Stimulated activated memory B cell treated with anti-CD40 and anti-IgM and Interleukin-4, amounts not matched to agents 10 μg/mL and 1 μg/mL and 100 μg/mL, for 72 hours (primary cell): ENCODE results near the gene RB1.

Experiments used
- ATAC-seq: fragments of 150-1000 bp; cut with Tn5 transposase; 2 replicates; pipeline ENCODE4 v1.10.0; 2021
- H3K27ac Mint-ChIP-seq: one replicate; pipeline ENCODE4 v1.8.0; 2022; ENCODE audit warnings: mild to moderate bottlenecking, mixed read lengths
- H3K27me3 Mint-ChIP-seq: one replicate; pipeline ENCODE4 v1.8.0; 2022; ENCODE audit warnings: mixed read lengths
- H3K36me3 Mint-ChIP-seq: one replicate; pipeline ENCODE4 v1.8.0; 2022; ENCODE audit warnings: mixed read lengths
- H3K4me1 Mint-ChIP-seq: one replicate; pipeline ENCODE4 v1.8.0; 2022; ENCODE audit warnings: mixed read lengths
- H3K4me3 Mint-ChIP-seq: one replicate; pipeline ENCODE4 v1.8.0; 2022; ENCODE audit warnings: mild to moderate bottlenecking, moderate library complexity, mixed read lengths
- H3K9me3 Mint-ChIP-seq: one replicate; pipeline ENCODE4 v1.8.0; 2022; ENCODE audit warnings: mixed read lengths

Gene RB1

DNA sequence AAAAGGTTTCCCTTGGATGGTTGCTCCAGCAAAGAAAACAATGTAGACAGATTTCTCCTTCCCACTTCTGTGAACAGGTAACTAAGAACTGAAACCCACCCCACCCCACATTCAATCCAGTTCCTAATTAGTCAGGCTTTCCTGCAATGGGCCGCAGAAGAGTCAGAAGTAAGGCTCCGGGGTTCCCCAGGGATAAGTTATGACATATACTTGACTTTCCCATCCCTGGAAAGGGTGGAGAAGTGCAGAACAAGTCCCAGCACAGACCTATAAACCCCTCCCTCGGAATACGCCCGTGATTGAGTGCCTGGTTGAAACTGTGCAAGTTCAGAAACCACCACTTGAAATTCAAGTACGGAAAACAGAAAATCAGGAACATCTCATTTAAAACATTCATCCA lies 204.5 kb downstream of the RB1 start:
- Mint-ChIP-seq H3K27ac (no peak overlapping the region), H3K36me3 (no peaks in the 10 kb centered on the region), H3K4me1 (peaks cover 41% of the 10 kb centered on the region), H3K27me3 (peaks cover 36% of the 10 kb centered on the region), H3K4me3 (no peak overlapping the region), H3K9me3 (no peaks in the 10 kb centered on the region)
- ATAC-seq = no peak

DNA sequence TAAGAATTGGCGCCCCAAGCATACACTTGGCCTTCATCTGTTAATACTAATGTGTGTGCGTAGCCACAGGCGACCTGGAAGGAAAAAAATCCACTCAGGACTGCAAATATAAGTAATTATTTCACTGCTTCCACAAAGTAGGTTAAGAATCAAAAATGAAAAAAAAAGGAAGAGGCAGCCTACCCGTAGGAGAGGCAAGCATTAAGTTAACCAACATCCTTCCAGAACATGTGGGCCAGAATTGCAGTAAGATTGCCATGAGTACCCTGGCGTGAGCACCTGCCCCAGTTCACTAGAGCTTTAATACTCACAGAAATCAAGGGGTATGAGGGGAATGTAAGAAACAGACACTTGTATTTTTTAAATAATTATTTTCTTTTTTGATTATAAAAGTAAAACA lies 207.1 kb downstream of the RB1 start:
- peaks cover 20% of the 10 kb centered on the region for H3K4me1 Mint-ChIP-seq
- no peaks in the 10 kb centered on the region for H3K36me3 Mint-ChIP-seq
- no peaks in the 10 kb centered on the region for H3K9me3 Mint-ChIP-seq
- H3K27me3 Mint-ChIP-seq = peaks cover 25% of the 10 kb centered on the region
- H3K4me3 Mint-ChIP-seq = no peak overlapping the region
- H3K27ac Mint-ChIP-seq = no peak overlapping the region
- ATAC-seq = no peak

DNA sequence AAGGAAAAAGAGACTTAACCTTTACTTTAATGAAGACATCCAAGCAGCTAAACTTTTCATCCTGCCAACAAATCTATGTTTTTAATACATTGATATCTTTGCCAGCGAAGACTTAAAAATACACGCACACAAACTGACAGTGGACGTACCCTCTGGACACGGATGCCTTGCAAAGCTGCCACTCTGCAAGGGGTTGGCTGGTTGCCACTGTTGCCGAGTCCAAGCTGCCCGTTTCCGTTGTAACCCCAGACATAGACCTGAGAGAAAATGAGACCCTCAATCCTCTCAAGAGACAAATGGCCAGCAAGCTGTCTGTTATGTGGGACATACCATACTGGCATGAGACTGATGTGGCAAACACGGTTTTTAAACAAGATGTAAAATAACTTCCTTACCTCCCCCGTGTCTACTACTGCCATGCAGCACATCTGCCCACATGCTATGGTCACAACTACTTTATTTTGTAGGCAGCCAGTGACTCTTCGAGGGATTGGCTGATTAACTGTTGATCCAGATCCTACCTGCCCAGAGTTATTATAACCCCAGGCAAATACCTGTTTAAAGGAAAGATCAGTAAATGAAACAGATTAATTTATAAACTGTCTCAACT lies 208.2 kb downstream of the RB1 start:
- H3K4me1 Mint-ChIP-seq = peaks cover 10% of the 10 kb centered on the region
- no peak overlapping the region for H3K27ac Mint-ChIP-seq
- no peak overlapping the region for H3K4me3 Mint-ChIP-seq
- peaks cover 25% of the 10 kb centered on the region for H3K27me3 Mint-ChIP-seq
- no peaks in the 10 kb centered on the region for H3K9me3 Mint-ChIP-seq
- H3K36me3 Mint-ChIP-seq = no peaks in the 10 kb centered on the region
- ATAC-seq = no peak

DNA sequence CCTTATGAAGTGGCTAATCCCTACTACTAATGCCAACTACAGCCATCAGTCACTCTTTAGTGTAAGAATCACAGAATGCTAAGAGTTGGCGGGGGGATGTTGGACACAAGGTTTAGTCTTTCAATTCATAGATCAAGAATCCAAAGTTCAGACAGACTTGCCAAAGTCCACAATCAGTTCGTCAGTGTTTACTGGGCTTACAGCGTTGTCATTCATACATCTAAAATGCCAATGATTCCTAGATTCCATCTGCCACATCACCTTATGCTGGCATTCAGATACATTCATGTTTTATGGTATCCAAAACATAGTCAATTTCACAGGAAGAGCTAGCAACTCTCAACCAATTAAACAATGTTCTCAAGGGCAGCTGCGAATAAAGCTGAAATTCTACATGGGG lies 211.2 kb downstream of the RB1 start:
- Mint-ChIP-seq H3K27ac (no peak overlapping the region), H3K36me3 (no peaks in the 10 kb centered on the region), H3K4me1 (no peaks in the 10 kb centered on the region), H3K9me3 (no peaks in the 10 kb centered on the region), H3K4me3 (no peak overlapping the region), H3K27me3 (peaks cover 27% of the 10 kb centered on the region)
- ATAC-seq = no peak

DNA sequence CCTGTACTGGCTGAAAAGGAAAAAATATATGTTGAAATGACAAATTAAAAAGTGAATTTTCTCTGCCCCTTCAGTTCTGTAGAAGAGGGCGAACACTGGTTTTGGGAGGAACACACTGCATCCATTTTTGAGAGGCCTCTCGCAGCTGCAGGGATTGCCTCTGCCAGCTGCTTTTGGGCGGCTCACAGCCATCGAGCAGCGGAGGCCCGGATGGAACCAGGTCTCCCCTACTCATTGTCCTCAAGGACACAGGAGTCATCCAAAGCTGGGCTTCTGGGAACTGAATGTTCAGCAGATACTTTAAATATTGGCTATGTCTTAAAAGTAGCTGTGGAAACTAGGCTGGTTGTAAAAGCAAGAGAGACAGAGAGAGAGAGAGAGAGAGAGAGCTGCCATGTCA lies 212.2 kb downstream of the RB1 start:
- Mint-ChIP-seq H3K9me3 (no peaks in the 10 kb centered on the region), H3K27ac (no peak overlapping the region), H3K27me3 (peaks cover 27% of the 10 kb centered on the region), H3K4me1 (no peaks in the 10 kb centered on the region), H3K4me3 (no peak overlapping the region), H3K36me3 (no peaks in the 10 kb centered on the region)
- no peak for ATAC-seq

DNA sequence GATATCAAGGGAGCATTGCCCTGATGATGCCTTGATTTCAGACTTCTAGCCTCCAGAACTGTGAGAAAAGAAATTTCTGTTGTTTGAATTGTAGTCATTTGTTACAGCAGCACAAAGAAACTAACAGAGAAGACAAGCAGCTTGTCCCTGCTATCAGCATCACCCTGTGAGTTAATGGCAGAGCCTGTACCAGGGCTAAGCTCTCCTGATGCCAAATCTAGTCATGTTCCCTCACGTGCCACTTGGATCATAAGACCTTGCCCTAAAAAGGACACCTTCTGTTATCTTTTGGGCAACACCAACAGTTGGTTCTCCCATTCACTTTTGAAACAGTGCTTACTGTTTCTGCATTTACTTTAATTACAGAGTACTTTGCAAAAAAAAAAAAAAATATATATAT lies 214.5 kb downstream of the RB1 start:
- Mint-ChIP-seq H3K4me1 (no peaks in the 10 kb centered on the region), H3K27ac (no peak overlapping the region)

DNA sequence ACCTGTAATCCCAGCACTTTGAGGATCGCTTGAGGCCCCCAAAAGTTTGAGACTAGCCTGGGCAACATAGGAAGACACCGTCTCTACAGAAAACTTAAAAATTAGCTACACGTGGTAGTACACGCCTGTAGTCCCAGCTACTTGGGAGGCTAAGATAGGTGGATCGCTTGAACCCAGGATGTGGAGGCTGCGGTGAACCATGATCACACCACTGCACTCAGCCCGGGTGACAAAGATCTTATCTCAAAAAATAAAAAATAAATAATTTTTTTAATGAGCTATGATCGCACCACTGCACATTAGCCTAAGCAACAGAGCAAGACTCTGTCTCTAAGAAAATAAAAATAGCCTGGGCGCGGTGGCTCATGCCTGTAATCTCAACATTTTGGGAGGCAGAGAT lies 222.7 kb downstream of the RB1 start:
- no peak overlapping the region for H3K27ac Mint-ChIP-seq
- no peaks in the 10 kb centered on the region for H3K9me3 Mint-ChIP-seq
- H3K4me3 Mint-ChIP-seq = no peak overlapping the region
- H3K27me3 Mint-ChIP-seq = no peaks in the 10 kb centered on the region
- no peak for ATAC-seq
- no peaks in the 10 kb centered on the region for H3K36me3 Mint-ChIP-seq
- peaks cover 12% of the 10 kb centered on the region for H3K4me1 Mint-ChIP-seq

More for the DNA sequence above, 214.5 kb downstream of the RB1 start:
- H3K36me3 Mint-ChIP-seq = no peaks in the 10 kb centered on the region
- H3K4me3 Mint-ChIP-seq = no peak overlapping the region
- peaks cover 27% of the 10 kb centered on the region for H3K27me3 Mint-ChIP-seq
- no peaks in the 10 kb centered on the region for H3K9me3 Mint-ChIP-seq
- ATAC-seq = no peak

DNA sequence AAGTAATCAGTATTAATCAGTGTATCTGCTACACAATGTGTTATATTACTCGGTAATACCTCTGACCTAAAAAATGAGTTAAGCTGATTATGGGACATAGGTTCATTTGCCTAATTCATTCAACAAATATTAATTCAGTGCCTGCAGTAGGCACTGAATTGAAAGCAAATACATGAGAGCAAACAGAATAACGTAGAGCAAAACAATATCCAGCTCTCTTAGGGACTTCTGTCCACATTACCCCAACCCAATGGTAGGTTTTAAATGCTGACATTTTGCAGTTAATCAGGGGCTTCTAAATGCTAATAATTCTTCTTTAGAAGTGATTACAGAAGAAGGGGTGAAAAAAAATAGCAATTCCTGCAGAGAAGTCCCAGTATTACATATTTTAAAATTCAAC lies 224.4 kb downstream of the RB1 start:
- no peak for ATAC-seq

DNA sequence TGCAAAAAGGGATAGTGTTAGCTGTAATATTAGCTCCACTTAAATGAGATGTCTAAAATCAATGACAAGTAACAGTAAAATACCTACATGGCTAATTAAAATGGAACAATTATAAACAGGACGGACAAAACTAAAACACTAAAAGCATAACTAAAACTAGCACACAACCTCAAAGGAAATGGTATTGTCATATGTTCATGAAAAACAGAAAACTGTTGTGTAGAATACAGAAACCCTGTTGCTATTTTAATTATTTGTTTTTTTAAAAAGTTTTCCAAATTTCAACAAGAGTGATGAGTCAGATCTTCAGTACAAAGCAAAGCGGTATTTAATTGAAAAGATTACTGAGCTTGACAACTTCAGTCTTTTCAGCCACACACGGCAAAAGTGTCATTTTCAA lies 225.2 kb downstream of the RB1 start:
- no peak for ATAC-seq
- Mint-ChIP-seq H3K4me1 (peaks cover 25% of the 10 kb centered on the region), H3K4me3 (no peak overlapping the region), H3K27me3 (no peaks in the 10 kb centered on the region), H3K9me3 (no peaks in the 10 kb centered on the region), H3K27ac (no peak overlapping the region), H3K36me3 (no peaks in the 10 kb centered on the region)

More for the DNA sequence above, 224.4 kb downstream of the RB1 start:
- peaks cover 18% of the 10 kb centered on the region for H3K4me1 Mint-ChIP-seq
- no peak overlapping the region for H3K4me3 Mint-ChIP-seq
- no peaks in the 10 kb centered on the region for H3K36me3 Mint-ChIP-seq
- H3K27ac Mint-ChIP-seq = no peak overlapping the region
- no peaks in the 10 kb centered on the region for H3K27me3 Mint-ChIP-seq
- no peaks in the 10 kb centered on the region for H3K9me3 Mint-ChIP-seq

DNA sequence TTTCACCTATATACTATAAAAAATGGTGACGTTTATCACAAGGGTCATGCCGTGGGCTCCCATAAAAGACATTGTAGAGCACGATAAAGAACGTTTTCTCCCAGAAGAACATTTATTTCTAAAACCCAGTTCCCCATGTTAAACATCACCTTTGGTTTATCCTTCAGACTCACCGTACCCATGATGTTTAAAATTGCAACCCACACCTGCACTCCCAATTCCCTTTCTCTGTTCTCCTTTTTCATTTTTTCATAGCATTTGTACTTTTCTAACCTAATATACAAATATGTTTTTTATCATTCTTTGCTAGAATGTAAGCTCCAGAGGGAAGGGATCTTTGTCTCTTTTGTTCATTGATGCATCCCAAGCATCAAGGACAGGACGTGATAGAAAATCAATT lies 227.3 kb downstream of the RB1 start:
- Mint-ChIP-seq H3K4me3 (no peak overlapping the region), H3K9me3 (peaks cover 4% of the 10 kb centered on the region), H3K27me3 (peaks cover 12% of the 10 kb centered on the region), H3K4me1 (peaks cover 25% of the 10 kb centered on the region), H3K36me3 (no peaks in the 10 kb centered on the region), H3K27ac (no peak overlapping the region)
- ATAC-seq = no peak
